GM18870 (cell line): ENCODE results near the gene CARM1.
"Not testable (repeated sequence)": the region's sequence is repeated elsewhere in the genome, so short reads cannot be mapped to it uniquely, and the experiment has no call there.

Experiments used
- ATAC-seq: cut with Tn5 transposase; IDR thresholded peaks from one replicate; pipeline ENCODE4 v1.9.1; 2021; ENCODE audit warnings: moderate library complexity; ENCODE audit not compliant: unreplicated experiment

CARM1 gene

GRCh38 chr19:10870955-10871603 is at the start of gene CARM1:
CARM1 (plus strand) TSS chr19:10871553; CDS start chr19:10871703, 150 bp downstream.
- ATAC-seq: peak; percentile 43

DNA sequence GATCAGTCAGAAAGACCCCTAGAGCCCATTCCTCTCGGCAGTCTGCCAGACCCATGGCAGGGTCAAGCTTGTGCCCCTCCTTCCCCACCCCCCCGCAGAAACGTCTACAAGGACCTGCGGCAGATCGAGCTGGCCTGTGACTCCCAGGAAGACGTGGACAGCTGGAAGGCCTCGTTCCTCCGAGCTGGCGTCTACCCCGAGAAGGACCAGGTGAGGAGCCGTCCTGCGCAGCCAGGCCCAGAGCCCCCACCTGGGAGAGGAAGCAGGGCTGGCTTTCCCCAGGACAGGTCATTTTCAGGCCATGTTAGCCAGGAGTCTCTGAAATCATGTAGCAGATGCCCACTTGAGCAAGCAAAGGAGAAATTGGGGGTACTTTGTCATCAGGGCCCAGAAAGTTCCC is 47.7 kb upstream of the CARM1 start:
- no peak for ATAC-seq

- ATAC-seq: no peak
These were observed 45.1 kb upstream of the CARM1 start for GRCh38 chr19:10826231-10826630.

GRCh38 chr19:10826846-10827245 is 44.5 kb upstream of the CARM1 start:
- no peak for ATAC-seq

DNA sequence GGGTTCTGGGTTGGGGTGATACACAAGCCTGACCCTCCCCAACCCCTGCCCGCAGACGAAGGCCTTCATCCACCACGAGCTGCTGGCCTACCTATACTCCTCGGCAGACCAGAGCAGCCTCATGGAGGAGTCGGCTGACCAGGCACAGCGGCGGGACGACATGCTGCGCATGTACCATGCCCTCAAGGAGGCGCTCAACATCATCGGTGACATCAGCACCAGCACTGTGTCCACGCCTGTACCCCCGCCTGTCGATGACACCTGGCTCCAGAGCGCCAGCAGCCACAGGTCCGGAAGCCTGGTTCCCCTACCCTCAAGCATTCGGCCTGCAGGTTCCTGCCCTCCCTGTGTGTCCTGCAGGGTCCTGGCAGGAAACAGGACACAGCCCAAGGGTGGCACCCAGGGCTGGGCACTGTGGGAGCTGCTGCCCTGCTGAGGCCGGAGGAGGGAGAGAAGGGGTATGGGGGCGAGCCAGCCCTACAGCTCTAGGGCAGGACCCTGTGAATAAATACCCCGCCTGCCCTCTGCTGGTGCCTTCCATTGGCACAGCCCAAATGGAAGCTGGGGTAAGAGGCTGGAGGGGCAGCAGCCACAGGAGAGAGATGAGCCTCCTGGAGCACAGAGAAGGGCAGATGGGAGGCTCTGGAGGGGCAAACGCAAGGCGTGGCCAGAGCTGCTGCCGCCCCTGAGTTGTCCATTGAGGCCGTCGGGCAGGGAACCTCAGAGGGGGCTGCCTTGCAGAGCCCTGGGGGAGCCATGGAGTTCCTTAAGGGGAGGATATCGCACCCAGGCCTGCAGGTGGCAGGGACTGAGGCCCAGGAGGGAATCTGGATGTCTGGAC is 42.2 kb upstream of the CARM1 start:
- ATAC-seq: no peak

DNA sequence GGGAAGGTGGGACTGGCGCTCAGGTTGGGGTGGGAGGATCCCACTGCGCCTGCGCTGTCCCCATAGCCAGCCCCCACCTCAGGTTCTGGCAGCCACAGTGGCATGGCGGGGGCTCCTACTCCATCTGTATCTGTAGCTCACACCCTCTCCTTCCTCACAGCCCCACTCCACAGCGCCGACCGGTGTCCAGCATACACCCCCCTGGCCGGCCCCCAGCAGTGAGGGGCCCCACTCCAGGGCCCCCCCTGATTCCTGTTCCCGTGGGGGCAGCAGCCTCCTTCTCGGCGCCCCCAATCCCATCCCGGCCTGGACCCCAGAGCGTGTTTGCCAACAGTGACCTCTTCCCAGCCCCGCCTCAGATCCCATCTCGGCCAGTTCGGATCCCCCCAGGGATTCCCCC is 41.4 kb upstream of the CARM1 start:
- ATAC-seq: no peak

- ATAC-seq: no peak
These were observed 41.0 kb upstream of the CARM1 start for GRCh38 chr19:10830370-10830769.

DNA sequence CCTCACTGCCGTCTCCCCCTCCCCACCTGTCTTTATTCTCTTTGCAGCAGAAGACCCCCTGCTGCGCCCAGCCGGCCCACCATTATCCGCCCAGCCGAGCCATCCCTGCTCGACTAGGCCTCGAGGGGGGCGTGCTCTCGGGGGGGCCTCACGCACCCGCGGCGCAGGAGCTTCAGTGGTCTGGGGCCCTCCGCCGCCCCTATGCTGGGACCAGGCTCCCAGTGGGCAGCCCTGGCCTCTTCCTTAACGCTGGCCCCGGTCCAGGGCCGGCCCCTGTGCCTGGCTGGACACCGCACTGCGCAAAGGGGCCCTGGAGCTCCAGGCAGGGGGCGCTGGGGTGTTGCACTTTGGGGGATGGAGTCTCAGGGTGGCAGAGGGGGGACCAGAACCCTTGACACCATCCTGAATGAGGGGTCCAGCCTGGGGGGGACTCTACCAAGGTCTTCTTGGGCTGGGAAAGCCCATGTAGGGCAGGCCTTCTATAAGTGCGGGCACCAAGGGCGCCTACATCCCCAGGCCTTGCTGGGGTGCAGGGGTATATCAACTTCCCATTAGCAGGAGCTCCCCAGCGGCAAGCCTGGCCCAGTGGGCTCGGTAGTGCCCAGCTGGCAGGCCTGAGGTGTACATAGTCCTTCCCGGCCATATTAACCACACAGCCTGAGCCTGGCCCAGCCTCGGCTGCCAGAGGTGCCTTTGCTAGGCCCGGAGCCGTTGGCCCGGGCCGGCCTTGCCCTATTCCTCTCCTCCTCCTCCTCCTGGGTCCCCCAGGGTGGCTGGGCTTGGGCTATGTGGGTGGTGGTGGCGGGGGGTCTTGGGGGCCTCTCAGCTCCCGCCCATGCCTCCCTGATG is 40.2 kb upstream of the CARM1 start:
- no peak for ATAC-seq

GRCh38 chr19:10831987-10832938 is 39.1 kb upstream of the CARM1 start:
- no peak for ATAC-seq

GRCh38 chr19:10832939-10833296 is 38.4 kb upstream of the CARM1 start:
- no peak for ATAC-seq

DNA sequence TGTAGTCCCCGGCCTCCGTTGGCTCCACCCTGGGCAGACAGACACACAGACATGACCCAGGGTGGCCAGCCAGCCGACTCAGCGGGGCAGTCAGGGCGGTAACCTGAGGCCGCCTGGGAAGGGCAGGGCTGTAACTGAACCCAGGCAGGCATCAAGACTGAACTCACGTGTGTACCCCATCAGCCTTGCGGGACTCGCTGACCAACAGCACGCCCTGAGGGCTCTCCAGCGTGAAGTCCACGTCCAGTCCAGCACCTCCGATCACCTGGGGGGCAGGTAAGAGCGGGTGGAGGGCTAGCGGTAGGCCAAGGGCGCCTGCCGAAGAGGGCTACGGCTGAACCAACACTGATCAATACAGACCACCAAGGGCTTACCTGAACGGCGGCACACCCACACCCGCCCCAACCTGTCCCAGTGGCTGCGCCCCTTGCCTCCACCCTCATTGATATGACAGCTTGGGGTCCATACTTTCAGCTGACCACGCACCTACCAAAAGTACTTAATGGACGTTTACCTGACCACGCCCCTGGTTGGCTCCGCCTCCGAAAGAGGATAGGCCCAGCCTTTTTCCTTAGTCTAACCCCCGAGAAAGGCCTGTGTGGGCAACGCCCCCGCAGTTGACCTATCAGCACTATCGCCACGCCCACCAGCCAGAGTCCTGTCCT is 36.1 kb upstream of the CARM1 start:
- no peak for ATAC-seq

DNA sequence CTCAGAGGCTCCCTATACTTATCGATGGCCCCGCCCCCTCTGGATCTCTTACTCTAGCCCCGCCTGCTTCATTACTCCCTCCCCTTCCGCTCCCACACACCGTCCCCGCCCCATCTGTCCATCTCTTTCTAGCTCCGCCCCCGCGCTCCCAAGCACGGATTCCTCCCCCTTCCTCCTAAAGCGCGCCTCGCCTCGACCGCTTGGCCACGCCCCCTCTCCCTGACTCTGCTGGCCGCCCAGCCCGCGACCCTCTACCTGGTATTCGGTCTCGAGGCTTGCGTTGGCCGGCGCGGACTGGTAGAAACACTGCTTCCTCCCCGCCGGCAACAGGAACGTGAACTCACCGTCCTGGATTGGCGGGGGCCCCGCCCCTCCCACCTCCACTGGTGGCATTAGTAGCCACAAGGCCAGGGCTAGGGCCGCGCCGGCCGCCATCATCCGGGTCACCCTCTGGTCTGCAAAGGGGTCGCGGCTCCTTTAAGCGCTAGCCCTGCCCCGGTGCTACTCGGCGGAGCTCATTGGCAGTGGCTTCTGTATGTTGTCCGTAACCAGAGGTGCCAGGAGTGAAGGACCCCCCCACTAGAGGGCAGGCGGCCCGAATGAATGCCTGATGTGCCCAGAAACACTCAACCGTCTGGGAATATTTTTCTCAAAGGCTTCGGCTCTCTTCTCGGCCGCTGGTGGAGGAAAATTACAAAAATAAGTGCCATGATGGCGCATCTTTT is 35.4 kb upstream of the CARM1 start, which contains the start of gene TMED1:
TMED1 (minus strand) TSS at position 459 of the 725 bp plus-strand sequence; CDS start at position 438, 21 bp downstream.
- peak; percentile 61 for ATAC-seq

- ATAC-seq: no peak
These were observed 34.6 kb upstream of the CARM1 start for GRCh38 chr19:10836479-10837330.

DNA sequence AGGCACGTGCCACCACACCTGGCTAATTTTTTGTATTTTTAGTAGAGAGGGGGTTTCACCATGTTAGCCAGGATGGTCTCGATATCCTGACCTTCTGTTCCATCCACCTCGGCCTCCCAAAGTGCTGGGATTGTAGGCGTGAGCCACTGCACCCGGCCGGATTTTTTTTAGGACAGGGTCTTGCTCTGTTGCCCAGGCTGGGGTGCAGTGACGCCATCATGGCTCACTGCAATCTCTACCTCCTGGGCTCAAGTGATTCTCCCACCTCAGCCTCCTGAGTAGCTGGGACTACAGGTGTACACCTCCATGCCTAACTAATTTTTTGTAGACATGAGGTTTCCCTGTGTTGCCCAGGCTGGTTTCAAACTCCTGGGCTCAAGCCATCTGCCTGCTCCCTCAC is 33.7 kb upstream of the CARM1 start:
- ATAC-seq: not testable (repeated sequence)

GRCh38 chr19:10838377-10838776 is 33.0 kb upstream of the CARM1 start:
- no peak for ATAC-seq

DNA sequence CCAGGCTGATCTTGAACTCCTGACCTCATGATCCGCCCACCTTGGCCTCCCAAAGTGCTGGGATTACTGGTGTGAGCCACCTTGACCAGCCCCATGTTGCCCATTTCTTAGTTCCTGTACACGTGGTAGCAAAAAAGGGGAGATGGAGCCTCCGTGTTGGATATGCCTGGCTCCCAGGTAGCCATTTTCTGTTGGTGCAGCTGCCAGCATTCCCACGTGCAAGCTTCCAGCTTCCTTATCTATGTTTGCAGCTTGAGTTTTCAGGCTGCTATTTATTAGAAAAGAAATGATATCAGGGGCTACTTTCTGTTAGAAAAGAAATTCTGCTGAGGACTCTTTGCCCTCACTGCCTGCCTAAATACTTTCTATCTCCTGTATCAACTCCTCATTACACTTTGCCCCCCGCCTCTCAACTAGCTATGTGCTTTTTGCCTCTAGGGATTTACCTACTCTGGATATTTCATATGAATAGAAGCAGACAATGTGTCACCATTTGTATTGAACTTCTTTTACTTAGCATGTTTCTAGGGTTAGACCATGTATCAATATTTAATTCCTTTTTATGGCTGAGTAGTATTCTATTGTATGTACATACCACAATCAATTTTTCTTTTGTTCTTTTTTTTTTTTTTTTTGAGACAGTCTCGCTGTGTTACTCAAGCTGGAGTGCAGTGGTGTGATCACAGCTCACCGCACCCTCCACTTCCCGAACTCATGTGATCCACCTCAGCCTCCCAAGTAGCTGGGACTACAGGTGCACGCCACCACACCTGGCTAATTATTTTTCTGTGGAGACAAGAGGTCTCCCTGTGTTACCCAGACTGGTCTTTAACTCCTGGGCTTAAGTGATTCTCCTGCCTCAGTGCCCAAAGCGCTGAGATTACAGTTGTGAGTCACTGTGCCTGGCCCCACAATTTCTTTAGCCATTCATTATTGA is 32.0 kb upstream of the CARM1 start:
- ATAC-seq: no peak

DNA sequence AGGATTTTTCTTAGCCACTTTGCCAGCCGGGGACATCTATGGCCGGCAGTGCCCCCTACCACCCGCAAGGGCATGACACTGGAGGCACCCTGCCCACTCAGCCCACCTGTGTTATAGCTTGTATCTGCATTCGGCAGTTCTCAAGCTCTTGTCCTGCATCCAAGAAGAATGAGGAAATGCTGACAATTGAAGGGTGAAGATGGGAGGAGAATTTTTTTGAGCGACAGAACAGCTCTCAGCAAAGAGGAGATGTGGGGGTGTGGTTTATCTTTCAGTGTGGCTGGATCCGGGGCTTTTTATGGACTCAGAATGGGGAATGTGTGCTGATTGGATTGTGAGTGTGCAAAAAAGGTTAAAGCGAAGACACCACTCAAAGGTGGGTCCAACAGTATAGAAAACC is 28.6 kb upstream of the CARM1 start:
- ATAC-seq: no peak
